GM18861 (cell line): ENCODE results near the gene CEP131.

Source experiments
- ATAC-seq: cut with Tn5 transposase; IDR thresholded peaks from one replicate; pipeline ENCODE4 v1.9.1; 2021; ENCODE audit not compliant: unreplicated experiment

Gene CEP131

GRCh38 chr17:81169870-81170309 lies 52.9 kb downstream of the CEP131 start:
- no peak for ATAC-seq

GRCh38 chr17:81167638-81168037 lies 55.1 kb downstream of the CEP131 start:
- ATAC-seq = no peak

GRCh38 chr17:81167194-81167524 lies 55.6 kb downstream of the CEP131 start:
- ATAC-seq = no peak

GRCh38 chr17:81166033-81166492 lies 56.7 kb downstream of the CEP131 start, which contains the start of gene AATK:
TSS of gene AATK (minus strand) at chr17:81166221. CDS start at chr17:81165992, 229 bp downstream.
- ATAC-seq = no peak

- no peak for ATAC-seq
These were observed 57.3 kb downstream of the CEP131 start, which contains the start of gene PVALEF for GRCh38 chr17:81165246-81166032. TSS of gene PVALEF (plus strand) at chr17:81165507. CDS start at chr17:81181227, 15,720 bp downstream.

- ATAC-seq = no peak
These were observed 58.2 kb downstream of the CEP131 start for GRCh38 chr17:81164371-81165245.

- ATAC-seq = no peak
These were observed 58.9 kb downstream of the CEP131 start for GRCh38 chr17:81163703-81164370.

- ATAC-seq = no peak
These were observed 59.6 kb downstream of the CEP131 start for GRCh38 chr17:81163051-81163695.

GRCh38 chr17:81162491-81162890 lies 60.3 kb downstream of the CEP131 start:
- ATAC-seq = no peak

- no peak for ATAC-seq
These were observed 60.8 kb downstream of the CEP131 start for GRCh38 chr17:81161972-81162371.

GRCh38 chr17:81161536-81161935 lies 61.2 kb downstream of the CEP131 start:
- ATAC-seq = no peak

- no peak for ATAC-seq
These were observed 61.9 kb downstream of the CEP131 start for GRCh38 chr17:81160747-81161453.

GRCh38 chr17:81160306-81160705 lies 62.5 kb downstream of the CEP131 start:
- no peak for ATAC-seq

GRCh38 chr17:81159611-81160265 lies 63.0 kb downstream of the CEP131 start:
- ATAC-seq = no peak

GRCh38 chr17:81158688-81159590 lies 63.8 kb downstream of the CEP131 start:
- ATAC-seq = no peak

GRCh38 chr17:81157848-81158687 lies 64.7 kb downstream of the CEP131 start:
- ATAC-seq = no peak
